Activated T-cell treated with anti-CD3 and anti-CD28 coated beads, Interleukin-2, amount 50 U/mL, for 24 hours (primary cell): ENCODE measurements around the gene LUZP4.

Experiments
- DNase-seq: peaks from one replicate; pipeline ENCODE4 v3.0.0-alpha.2; 2020
- H3K27ac Mint-ChIP-seq: 2 replicates; pipeline ENCODE4 v1.8.0; 2020; ENCODE audit warnings: mild to moderate bottlenecking, mixed read lengths
- H3K27me3 Mint-ChIP-seq: 2 replicates; pipeline ENCODE4 v1.8.0; 2020; ENCODE audit warnings: mixed read lengths
- H3K36me3 Mint-ChIP-seq: 2 replicates; pipeline ENCODE4 v1.8.0; 2020; ENCODE audit warnings: low read depth, mixed read lengths
- H3K4me1 Mint-ChIP-seq: 2 replicates; pipeline ENCODE4 v1.8.0; 2020; ENCODE audit warnings: low read depth, mixed read lengths
- H3K4me3 Mint-ChIP-seq: 2 replicates; pipeline ENCODE4 v1.8.0; 2020; ENCODE audit warnings: mild to moderate bottlenecking, moderate library complexity, mixed read lengths
- H3K9me3 Mint-ChIP-seq: 2 replicates; pipeline ENCODE4 v1.8.0; 2020; ENCODE audit warnings: mixed read lengths

The LUZP4 gene

DNA sequence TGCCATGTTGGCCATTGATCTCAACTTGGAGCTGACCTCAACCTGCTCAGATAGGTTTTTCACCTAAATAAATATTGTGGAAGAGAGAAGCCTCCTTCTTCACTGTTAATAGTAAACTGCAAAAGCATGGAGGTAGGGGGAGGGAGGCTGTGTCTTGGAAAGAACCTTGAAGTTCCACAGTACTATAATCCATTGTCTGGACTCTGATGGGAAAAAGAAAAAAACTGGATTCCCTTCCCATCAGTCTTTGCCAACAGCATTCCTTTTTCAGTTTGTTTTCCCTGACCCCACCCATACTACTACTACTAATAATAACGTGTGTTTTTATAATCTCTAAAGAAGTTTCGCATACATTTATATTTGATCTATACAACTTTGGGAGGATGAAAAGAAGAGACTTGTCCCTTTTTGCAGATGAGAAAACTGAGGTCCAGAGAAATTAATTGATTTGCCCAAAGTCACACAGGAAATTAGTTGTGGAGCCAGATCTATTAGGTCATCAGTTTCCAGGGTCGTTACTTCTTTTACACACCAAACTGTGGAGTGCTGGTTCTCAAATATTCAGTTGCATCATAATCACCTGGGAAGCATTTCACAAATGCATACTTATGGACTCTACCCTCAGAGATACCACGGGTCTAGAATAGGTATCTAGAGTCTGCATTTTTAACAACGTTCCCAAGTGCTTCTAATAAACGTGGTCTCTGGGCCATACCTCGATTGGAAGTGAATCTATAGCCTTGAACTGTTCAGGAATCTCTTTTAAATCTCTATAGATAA is 59.1 kb downstream of the LUZP4 start:
- H3K27ac Mint-ChIP-seq, result no peak overlapping the region

GRCh38 chrX:115350711-115351381 is 61.3 kb downstream of the LUZP4 start:
- H3K27me3 Mint-ChIP-seq, result peaks cover 25% of the 10 kb centered on the region
- peaks cover 2% of the 10 kb centered on the region for H3K9me3 Mint-ChIP-seq

More for the DNA sequence above, 59.1 kb downstream of the LUZP4 start:
- Mint-ChIP-seq H3K36me3 (no peaks in the 10 kb centered on the region), H3K4me3 (no peak overlapping the region), H3K4me1 (no peaks in the 10 kb centered on the region), H3K9me3 (peaks cover 2% of the 10 kb centered on the region), H3K27me3 (peaks cover 28% of the 10 kb centered on the region)
- DNase-seq, result no peak

DNA sequence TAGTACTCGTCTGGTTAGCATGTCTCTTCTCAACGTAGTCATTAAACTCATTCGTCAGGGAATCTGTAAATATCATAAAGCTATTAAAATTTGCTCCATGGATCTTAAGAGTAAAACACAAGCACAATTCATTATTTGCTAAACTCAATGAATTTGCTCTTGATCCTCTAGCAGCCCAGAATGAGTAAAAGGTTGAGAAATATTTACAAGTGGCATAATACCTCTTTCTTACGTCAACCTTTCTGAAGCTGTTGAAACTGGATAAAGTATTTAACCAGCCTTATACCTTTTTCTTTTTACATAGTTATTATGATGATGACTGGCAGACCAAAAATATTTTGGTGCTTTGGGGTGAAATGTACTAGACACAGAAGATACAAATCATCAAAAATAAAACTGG is 66.9 kb downstream of the LUZP4 start:
- Mint-ChIP-seq H3K4me3 (no peak overlapping the region), H3K4me1 (no peaks in the 10 kb centered on the region), H3K36me3 (no peaks in the 10 kb centered on the region), H3K27me3 (peaks cover 40% of the 10 kb centered on the region), H3K9me3 (no peaks in the 10 kb centered on the region), H3K27ac (no peak overlapping the region)
- DNase-seq, result no peak

More at GRCh38 chrX:115350711-115351381, 61.3 kb downstream of the LUZP4 start:
- Mint-ChIP-seq H3K36me3 (no peaks in the 10 kb centered on the region), H3K4me1 (no peaks in the 10 kb centered on the region), H3K27ac (no peak overlapping the region), H3K4me3 (no peak overlapping the region)
- no peak for DNase-seq
